K562 (cell line): ENCODE data around the gene FCGR3A. TPM values are rescaled to one million over a fixed set of nuclear protein-coding genes. Genes with fewer than 3 reads are reported as not detected.

ENCODE experiments used
- BACH1 ChIP-seq: fragments of 200-800 bp; sonication (Bioruptor generic); IDR thresholded peaks from 2 replicates; pipeline ENCODE4 v1.6.1; 2016; ENCODE audit warnings: missing genetic modification characterization, missing compliant biosample characterization
- BHLHE40 ChIP-seq: IDR thresholded peaks from 2 replicates; pipeline ENCODE4 v1.6.1; 2011; ENCODE audit warnings: low read length, improper control_type of control experiment
- BRF1 ChIP-seq: IDR thresholded peaks from 3 replicates; pipeline ENCODE4 v1.6.1; 2011; ENCODE audit warnings: borderline replicate concordance, mild to moderate bottlenecking; ENCODE audit not compliant: insufficient read length; ENCODE audit errors: extremely low read depth
- CBFA2T3 ChIP-seq: fragments of 450-650 bp; IDR thresholded peaks from 2 replicates; pipeline ENCODE4 v1.6.1; 2017
- CCNT2 ChIP-seq: IDR thresholded peaks from 2 replicates; pipeline ENCODE4 v1.6.1; 2011; ENCODE audit warnings: borderline replicate concordance, low read depth, mild to moderate bottlenecking, moderate library complexity, mixed read lengths, low read length; ENCODE audit not compliant: insufficient read length; ENCODE audit errors: extremely low read depth
- DACH1 ChIP-seq: fragments of 450-650 bp; IDR thresholded peaks from 2 replicates; pipeline ENCODE4 v1.6.1; 2018; ENCODE audit not compliant: partially characterized antibody
- FUS ChIP-seq: fragments of 200-400 bp; formaldehyde crosslinking; optimal IDR thresholded peaks from 2 replicates; pipeline ENCODE3; 2017; ENCODE audit warnings: low read depth, low read length
- TBP ChIP-seq: optimal IDR thresholded peaks from 2 replicates; pipeline ENCODE3; 2011; ENCODE audit warnings: low read depth, low read length, improper control_type of control experiment
- ZBTB17 ChIP-seq: fragments of 450-650 bp; formaldehyde crosslinking; IDR thresholded peaks from 2 replicates; pipeline ENCODE4 v1.4.0; 2020; ENCODE audit warnings: mild to moderate bottlenecking
- ZNF175 ChIP-seq: fragments of 200-800 bp; sonication (Bioruptor generic); IDR thresholded peaks from 2 replicates; pipeline ENCODE4 v1.6.1; 2016; ENCODE audit warnings: low read depth, mild to moderate bottlenecking, missing genetic modification characterization, missing compliant biosample characterization
- polyA plus RNA-seq, 8 experiments: library from polyadenylated mRNA; depleted of rRNA in 4 of 8; stranded (reverse) in 5 of 8; unstranded in 3 of 8; fragments of >200 nt; fragmentation: Nextera tagmentation in 2 of 8; fragmentation: Illumina TruSeq in 1 of 8; extraction: Ambion mirVana in 2 of 8; extraction: Trizol in 1 of 8; gene quantifications; 2 replicates each; pipeline versions ENCODE4 v1.2.1 to v1.2.3, GENCODE V29; 2011 to 2014; ENCODE audit warnings: inconsistent platforms in 1 of 8, missing spikeins in 1 of 8
- total RNA-seq, 7 experiments: library from RNA; depleted of rRNA in 6 of 7; stranded (reverse); fragments of >200 nt in 6 of 7; fragmentation: Illumina TruSeq in 2 of 7; extraction: Trizol in 2 of 7; gene quantifications; 2 replicates each; pipeline versions ENCODE4 v1.2.1 to v1.2.3, GENCODE V29; 2011 to 2021; ENCODE audit warnings: low replicate concordance in 1 of 7
- TF ChIP-seq, protein P1 (sequence below), 2 experiments: fragments of 450-650 bp in 1 of 2; sonication (generic) in 1 of 2; formaldehyde crosslinking in 1 of 2; IDR thresholded peaks; 2 replicates each; pipeline versions ENCODE4 v1.7.1 to v1.9.0; 2016 to 2022; ENCODE audit warnings: inconsistent platforms in 1 of 2, mild to moderate bottlenecking in 1 of 2, missing genetic modification reagents in 1 of 2
- TF ChIP-seq, protein P2 (sequence below), 2 experiments: fragments of 450-650 bp in 1 of 2; sonication (generic) in 1 of 2; formaldehyde crosslinking in 1 of 2; IDR thresholded peaks in 1 of 2; conservative IDR thresholded peaks in 1 of 2; 2 replicates each; pipeline versions ENCODE4 v1.6.1 to v1.8.1; 2016 to 2023; ENCODE audit warnings: mild to moderate bottlenecking in 2 of 2, moderate library complexity in 2 of 2, inconsistent platforms in 1 of 2, missing genetic modification reagents in 1 of 2

FCGR3A gene
- total and polyA plus RNA-seq, 9 of the 15 experiments (the other 6 are each of a cell fraction or from before 2014, with no cell fraction given) = 0.04 to 0.29 (median 0.14) TPM; not detected in 3

DNA sequence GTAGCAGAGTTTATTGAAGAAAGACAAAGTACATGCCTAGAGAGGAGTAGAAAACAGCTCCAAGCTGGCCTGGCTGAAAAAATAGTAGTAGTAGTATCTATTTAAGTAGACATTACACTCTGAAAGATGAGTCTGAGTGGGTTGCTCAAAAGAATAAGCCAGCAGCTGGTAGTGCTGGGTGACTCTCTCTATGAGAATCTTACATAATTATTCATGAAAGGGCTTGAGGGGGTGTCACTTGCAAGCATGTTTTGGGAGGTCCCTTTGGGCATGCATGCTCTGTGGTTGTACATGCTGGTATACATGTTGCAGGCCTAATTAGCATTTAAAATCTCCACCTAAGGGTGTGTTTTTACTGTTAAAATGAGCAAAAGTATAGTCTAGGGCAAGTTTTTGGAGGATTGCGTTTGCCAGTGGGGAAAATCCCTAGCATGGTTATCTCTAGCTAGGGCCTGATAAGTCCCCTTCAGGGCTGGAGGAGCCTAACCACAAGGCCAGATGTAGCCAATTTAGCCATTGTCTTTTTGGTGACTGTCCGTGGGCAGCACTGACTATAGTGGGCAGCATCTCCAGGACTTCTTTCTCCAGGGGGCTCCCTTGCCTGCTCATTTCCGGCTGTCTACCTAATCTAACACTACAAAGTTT, 55.4 kb downstream of the FCGR3A start (continued):
- TF ChIP-seq CCNT2 (peak; percentile 45), ZNF175 (CRISPR knock-in tag) (no peak), ZBTB17 (no peak), FUS (no peak), TBP (no peak), BHLHE40 (no peak), CBFA2T3 (peak; percentile 58; the same call in 1 of the 2 replicates), BRF1 (no peak), BACH1 (tag) (peak; percentile 34; the same call in 1 of the 2 replicates), DACH1 (no peak)
- TF ChIP-seq, protein P1, sequence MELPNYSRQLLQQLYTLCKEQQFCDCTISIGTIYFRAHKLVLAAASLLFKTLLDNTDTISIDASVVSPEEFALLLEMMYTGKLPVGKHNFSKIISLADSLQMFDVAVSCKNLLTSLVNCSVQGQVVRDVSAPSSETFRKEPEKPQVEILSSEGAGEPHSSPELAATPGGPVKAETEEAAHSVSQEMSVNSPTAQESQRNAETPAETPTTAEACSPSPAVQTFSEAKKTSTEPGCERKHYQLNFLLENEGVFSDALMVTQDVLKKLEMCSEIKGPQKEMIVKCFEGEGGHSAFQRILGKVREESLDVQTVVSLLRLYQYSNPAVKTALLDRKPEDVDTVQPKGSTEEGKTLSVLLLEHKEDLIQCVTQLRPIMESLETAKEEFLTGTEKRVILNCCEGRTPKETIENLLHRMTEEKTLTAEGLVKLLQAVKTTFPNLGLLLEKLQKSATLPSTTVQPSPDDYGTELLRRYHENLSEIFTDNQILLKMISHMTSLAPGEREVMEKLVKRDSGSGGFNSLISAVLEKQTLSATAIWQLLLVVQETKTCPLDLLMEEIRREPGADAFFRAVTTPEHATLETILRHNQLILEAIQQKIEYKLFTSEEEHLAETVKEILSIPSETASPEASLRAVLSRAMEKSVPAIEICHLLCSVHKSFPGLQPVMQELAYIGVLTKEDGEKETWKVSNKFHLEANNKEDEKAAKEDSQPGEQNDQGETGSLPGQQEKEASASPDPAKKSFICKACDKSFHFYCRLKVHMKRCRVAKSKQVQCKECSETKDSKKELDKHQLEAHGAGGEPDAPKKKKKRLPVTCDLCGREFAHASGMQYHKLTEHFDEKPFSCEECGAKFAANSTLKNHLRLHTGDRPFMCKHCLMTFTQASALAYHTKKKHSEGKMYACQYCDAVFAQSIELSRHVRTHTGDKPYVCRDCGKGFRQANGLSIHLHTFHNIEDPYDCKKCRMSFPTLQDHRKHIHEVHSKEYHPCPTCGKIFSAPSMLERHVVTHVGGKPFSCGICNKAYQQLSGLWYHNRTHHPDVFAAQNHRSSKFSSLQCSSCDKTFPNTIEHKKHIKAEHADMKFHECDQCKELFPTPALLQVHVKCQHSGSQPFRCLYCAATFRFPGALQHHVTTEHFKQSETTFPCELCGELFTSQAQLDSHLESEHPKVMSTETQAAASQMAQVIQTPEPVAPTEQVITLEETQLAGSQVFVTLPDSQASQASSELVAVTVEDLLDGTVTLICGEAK (IDR thresholded peaks at IDR 0.05) = no peak
- TF ChIP-seq, protein P1 (CRISPR knock-in tag; IDR thresholded peaks at IDR 0.05) = no peak
- TF ChIP-seq, protein P2, sequence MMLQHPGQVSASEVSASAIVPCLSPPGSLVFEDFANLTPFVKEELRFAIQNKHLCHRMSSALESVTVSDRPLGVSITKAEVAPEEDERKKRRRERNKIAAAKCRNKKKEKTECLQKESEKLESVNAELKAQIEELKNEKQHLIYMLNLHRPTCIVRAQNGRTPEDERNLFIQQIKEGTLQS (IDR thresholded peaks at IDR 0.05) = peak; percentile 45; the same call in 1 of the 2 replicates
- TF ChIP-seq, protein P2 (CRISPR knock-in tag; conservative IDR thresholded peaks at IDR 0.05) = no peak
